Panc1 (cell line): ENCODE data around the gene SLC10A7.

Experiments used
- CTCF ChIP-seq: fragments of 450-650 bp; IDR thresholded peaks from 2 replicates; pipeline ENCODE4 v1.5.1; 2017; ENCODE audit warnings: mild to moderate bottlenecking
- POLR2AphosphoS5 ChIP-seq: IDR thresholded peaks from 2 replicates; pipeline ENCODE4 v1.6.1; 2012; ENCODE audit warnings: mild to moderate bottlenecking, low read depth, low read length, moderate library complexity
- TF ChIP-seq, protein P1 (sequence below), 2 experiments: IDR thresholded peaks; 2 replicates each; pipeline ENCODE4 v1.6.1; 2011 to 2012; ENCODE audit warnings: low read depth in 2 of 2, control low read depth in 1 of 2, low read length in 1 of 2, mild to moderate bottlenecking in 1 of 2, moderate library complexity in 1 of 2; ENCODE audit not compliant: insufficient read depth in 1 of 2

DNA sequence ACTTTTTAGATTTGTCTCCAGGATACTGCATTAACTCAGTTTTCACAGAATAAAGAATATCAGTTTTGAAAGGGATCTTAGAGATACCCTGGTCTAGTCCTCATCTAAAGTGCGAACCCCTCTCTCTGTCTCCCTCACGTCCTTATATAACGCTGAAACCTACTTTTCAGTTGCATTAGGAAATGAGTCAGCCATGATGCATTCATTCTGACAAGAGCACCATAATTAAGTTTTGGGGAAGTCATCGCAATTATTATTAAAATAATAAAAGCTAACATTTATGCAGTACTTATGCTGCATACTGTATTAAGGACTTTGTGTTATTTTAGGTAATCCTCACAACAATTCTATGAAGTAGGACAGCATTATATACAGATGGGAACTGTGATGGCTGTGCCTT, 191.3 kb downstream of the SLC10A7 start:
- TF ChIP-seq CTCF (no peak), POLR2AphosphoS5 (no peak)
- TF ChIP-seq, protein P1, sequence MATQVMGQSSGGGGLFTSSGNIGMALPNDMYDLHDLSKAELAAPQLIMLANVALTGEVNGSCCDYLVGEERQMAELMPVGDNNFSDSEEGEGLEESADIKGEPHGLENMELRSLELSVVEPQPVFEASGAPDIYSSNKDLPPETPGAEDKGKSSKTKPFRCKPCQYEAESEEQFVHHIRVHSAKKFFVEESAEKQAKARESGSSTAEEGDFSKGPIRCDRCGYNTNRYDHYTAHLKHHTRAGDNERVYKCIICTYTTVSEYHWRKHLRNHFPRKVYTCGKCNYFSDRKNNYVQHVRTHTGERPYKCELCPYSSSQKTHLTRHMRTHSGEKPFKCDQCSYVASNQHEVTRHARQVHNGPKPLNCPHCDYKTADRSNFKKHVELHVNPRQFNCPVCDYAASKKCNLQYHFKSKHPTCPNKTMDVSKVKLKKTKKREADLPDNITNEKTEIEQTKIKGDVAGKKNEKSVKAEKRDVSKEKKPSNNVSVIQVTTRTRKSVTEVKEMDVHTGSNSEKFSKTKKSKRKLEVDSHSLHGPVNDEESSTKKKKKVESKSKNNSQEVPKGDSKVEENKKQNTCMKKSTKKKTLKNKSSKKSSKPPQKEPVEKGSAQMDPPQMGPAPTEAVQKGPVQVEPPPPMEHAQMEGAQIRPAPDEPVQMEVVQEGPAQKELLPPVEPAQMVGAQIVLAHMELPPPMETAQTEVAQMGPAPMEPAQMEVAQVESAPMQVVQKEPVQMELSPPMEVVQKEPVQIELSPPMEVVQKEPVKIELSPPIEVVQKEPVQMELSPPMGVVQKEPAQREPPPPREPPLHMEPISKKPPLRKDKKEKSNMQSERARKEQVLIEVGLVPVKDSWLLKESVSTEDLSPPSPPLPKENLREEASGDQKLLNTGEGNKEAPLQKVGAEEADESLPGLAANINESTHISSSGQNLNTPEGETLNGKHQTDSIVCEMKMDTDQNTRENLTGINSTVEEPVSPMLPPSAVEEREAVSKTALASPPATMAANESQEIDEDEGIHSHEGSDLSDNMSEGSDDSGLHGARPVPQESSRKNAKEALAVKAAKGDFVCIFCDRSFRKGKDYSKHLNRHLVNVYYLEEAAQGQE (IDR thresholded peaks at IDR 0.05; ENCODE audit: insufficient read depth in 1 of 2, low read depth in 2 of 2, low read length in 1 of 2): no peak
